Hepatocyte (in vitro differentiated cells): Measurements from ENCODE around the gene NAP1L5. TPM values are rescaled to one million over a fixed set of nuclear protein-coding genes. Genes with fewer than 3 reads are reported as not detected.

ENCODE experiments used
- DNase-seq: peaks from one replicate; pipeline ENCODE4 v3.0.0-alpha.2; 2016; ENCODE audit warnings: low spot score
- H2AFZ ChIP-seq: fragments of 200-600 bp; sonication (generic); 2 replicates; pipeline ENCODE4 v1.6.0; 2016; ENCODE audit warnings: antibody characterized with exemption, mild to moderate bottlenecking
- H3K27ac ChIP-seq: fragments of 200-600 bp; sonication (generic); 2 replicates; pipeline ENCODE4 v1.5.1; 2016; ENCODE audit warnings: mild to moderate bottlenecking
- H3K27me3 ChIP-seq: fragments of 200-600 bp; sonication (generic); 2 replicates; pipeline ENCODE4 v1.6.1; 2016
- H3K36me3 ChIP-seq: fragments of 200-600 bp; sonication (generic); replicated peaks from 2 replicates; pipeline ENCODE4 v1.5.1; 2016; ENCODE audit warnings: low read depth; ENCODE audit not compliant: insufficient read depth
- H3K4me1 ChIP-seq: fragments of 200-600 bp; sonication (generic); 2 replicates; pipeline ENCODE4 v1.5.1; 2016; ENCODE audit warnings: mild to moderate bottlenecking, moderate library complexity; ENCODE audit not compliant: insufficient read depth
- H3K4me2 ChIP-seq: fragments of 200-600 bp; sonication (generic); 2 replicates; pipeline ENCODE4 v1.6.0; 2016
- H3K4me3 ChIP-seq: fragments of 200-600 bp; sonication (generic); 2 replicates; pipeline ENCODE4 v1.5.1; 2016; ENCODE audit warnings: mild to moderate bottlenecking
- H3K79me2 ChIP-seq: fragments of 200-600 bp; sonication (generic); 2 replicates; pipeline ENCODE4 v1.6.0; 2017; ENCODE audit warnings: mild to moderate bottlenecking
- H3K9me2 ChIP-seq: fragments of 200-600 bp; sonication (generic); replicated peaks from 2 replicates; pipeline ENCODE4 v1.6.0; 2017; ENCODE audit warnings: mild to moderate bottlenecking; ENCODE audit not compliant: insufficient read depth
- H3K9me3 ChIP-seq: fragments of 200-600 bp; sonication (generic); 2 replicates; pipeline ENCODE4 v1.5.1; 2016; ENCODE audit warnings: low read depth, mild to moderate bottlenecking
- H4K20me1 ChIP-seq: fragments of 200-600 bp; sonication (generic); 2 replicates; pipeline ENCODE4 v1.6.0; 2016; ENCODE audit warnings: mild to moderate bottlenecking; ENCODE audit not compliant: insufficient read depth, poor library complexity, severe bottlenecking
- EZH2 ChIP-seq: fragments of 200-600 bp; sonication (generic); IDR thresholded peaks from 2 replicates; pipeline ENCODE4 v1.6.1; 2016; ENCODE audit warnings: antibody characterized with exemption, mild to moderate bottlenecking, borderline replicate concordance
- EZH2phosphoT487 ChIP-seq: fragments of 200-600 bp; sonication (generic); IDR thresholded peaks from one replicate; pipeline ENCODE4 v1.6.1; 2018; ENCODE audit warnings: antibody characterized with exemption, mild to moderate bottlenecking, low read depth, moderate library complexity; ENCODE audit not compliant: unreplicated experiment, severe bottlenecking
- WGBS: methylation state at CpG from one replicate; pipeline ENCODE4 v1.1.6; 2016; ENCODE audit warnings: low lambda C conversion rate; ENCODE audit errors: missing lambda C conversion rate; 5-methylcytosine and 5-hydroxymethylcytosine counted together
- polyA plus RNA-seq: library from polyadenylated mRNA; unstranded; fragments of >200 nt; fragmentation: Nextera tagmentation; extraction: Ambion mirVana; gene quantifications from 2 replicates; pipeline ENCODE4 v1.2.1, GENCODE V29; 2016
- total RNA-seq: library from RNA; depleted of rRNA; stranded (reverse); fragments of >200 nt; gene quantifications from 2 replicates; pipeline ENCODE4 v1.2.3, GENCODE V29; 2014
- TF ChIP-seq, protein P1 (sequence below): fragments of 200-600 bp; sonication (generic); IDR thresholded peaks from 2 replicates; pipeline ENCODE4 v1.5.1; 2016; ENCODE audit warnings: antibody characterized with exemption, mild to moderate bottlenecking; ENCODE audit not compliant: poor library complexity

Gene NAP1L5
- total and polyA plus RNA-seq, 2 experiments from 2014 or later: 7.4 to 8.0 TPM

DNA sequence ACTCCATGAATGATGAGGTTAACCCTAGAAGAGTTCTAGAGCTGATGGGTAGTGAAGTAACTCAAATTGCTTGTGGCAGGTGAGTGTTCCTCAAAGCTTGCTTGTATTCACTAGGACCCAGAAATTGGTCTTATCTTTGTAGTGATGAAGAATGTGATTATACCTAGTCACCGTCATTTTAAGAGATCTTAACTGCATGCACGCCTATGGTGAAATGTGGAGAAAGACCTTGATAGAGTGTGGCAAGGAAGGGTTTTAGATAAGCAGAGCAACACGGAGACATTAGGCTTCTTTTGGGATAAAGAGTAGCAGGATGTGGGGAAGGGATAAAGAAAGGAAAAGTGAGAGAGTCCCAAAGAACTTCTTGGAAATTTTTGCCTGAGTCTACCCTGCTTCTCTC is 42.4 kb downstream of the NAP1L5 start:
- Histone ChIP-seq H3K4me2 (no peak overlapping the region), H3K9me2 (no peaks in the 10 kb centered on the region), H4K20me1 (no peaks in the 10 kb centered on the region), H3K4me3 (no peak overlapping the region), H2AFZ (no peak overlapping the region), H3K4me1 (peaks cover 2% of the 10 kb centered on the region), H3K27ac (no peak overlapping the region), H3K27me3 (no peaks in the 10 kb centered on the region), H3K79me2 (no peaks in the 10 kb centered on the region), H3K36me3 (no peaks in the 10 kb centered on the region), H3K9me3 (no peaks in the 10 kb centered on the region)
- no peak for TF ChIP-seq EZH2
- 74% methylated on average over 3 of the region's 3 CpGs for WGBS
- no peak for DNase-seq

DNA sequence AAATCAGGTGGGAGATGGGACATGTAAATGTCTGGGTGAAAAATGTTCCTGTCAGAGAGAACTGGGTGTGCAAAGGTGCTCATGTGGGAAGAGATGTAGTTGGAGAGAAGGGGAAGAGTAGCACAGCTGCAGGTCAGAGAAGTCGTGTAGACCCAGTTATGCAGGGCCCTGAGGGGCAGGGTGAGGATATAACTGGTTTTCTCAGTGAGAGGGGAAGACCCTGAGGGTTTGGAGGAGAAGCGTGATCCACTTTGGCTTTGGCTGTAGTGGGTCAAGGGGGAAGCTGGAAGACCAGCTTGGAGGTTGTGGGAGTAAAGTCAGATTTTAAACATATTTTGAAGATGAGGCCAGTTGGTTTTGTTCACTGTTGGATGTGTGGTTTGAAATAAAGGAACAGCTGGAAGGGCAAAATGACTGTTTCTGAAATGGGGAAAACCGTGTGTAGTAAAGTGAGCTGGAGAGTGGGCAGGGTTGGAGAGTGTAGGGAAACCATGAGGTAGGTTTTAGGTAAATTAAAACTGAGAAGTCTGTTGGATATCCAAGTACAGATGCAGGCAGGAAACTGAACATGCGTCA is 44.2 kb downstream of the NAP1L5 start:
- DNase-seq: no peak
- H3K4me3 ChIP-seq: no peak overlapping the region
- no peaks in the 10 kb centered on the region for H4K20me1 ChIP-seq
- no peak overlapping the region for H3K4me2 ChIP-seq
- no peak overlapping the region for H2AFZ ChIP-seq
- H3K9me2 ChIP-seq: no peaks in the 10 kb centered on the region
- H3K27ac ChIP-seq: no peak overlapping the region
- no peaks in the 10 kb centered on the region for H3K36me3 ChIP-seq
- H3K79me2 ChIP-seq: no peaks in the 10 kb centered on the region
- H3K9me3 ChIP-seq: no peaks in the 10 kb centered on the region
- H3K4me1 ChIP-seq: no peaks in the 10 kb centered on the region
- WGBS: 88% methylated on average over 4 of the region's 4 CpGs
- no peaks in the 10 kb centered on the region for H3K27me3 ChIP-seq
- TF ChIP-seq, protein P1, sequence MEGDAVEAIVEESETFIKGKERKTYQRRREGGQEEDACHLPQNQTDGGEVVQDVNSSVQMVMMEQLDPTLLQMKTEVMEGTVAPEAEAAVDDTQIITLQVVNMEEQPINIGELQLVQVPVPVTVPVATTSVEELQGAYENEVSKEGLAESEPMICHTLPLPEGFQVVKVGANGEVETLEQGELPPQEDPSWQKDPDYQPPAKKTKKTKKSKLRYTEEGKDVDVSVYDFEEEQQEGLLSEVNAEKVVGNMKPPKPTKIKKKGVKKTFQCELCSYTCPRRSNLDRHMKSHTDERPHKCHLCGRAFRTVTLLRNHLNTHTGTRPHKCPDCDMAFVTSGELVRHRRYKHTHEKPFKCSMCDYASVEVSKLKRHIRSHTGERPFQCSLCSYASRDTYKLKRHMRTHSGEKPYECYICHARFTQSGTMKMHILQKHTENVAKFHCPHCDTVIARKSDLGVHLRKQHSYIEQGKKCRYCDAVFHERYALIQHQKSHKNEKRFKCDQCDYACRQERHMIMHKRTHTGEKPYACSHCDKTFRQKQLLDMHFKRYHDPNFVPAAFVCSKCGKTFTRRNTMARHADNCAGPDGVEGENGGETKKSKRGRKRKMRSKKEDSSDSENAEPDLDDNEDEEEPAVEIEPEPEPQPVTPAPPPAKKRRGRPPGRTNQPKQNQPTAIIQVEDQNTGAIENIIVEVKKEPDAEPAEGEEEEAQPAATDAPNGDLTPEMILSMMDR: no peak
- TF ChIP-seq EZH2: no peak
- no peak for TF ChIP-seq EZH2phosphoT487

DNA sequence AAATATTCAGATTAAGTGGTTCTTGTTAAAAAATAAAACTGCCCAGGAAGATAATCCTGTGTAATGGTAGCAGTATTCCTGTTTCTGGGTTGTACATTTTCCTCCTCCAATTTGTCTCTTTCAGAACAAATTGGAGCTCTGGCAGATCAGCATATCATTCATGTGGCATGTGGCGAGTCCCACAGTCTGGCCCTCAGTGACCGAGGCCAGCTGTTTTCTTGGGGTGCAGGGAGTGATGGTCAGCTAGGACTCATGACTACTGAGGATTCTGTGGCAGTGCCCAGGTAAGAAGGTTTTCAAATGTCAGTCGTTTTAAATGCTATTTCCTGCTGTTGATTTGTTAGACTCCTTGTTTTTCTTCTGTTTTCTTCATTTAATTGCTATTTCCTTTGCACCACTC is 47.9 kb downstream of the NAP1L5 start:
- 81% methylated on average over 3 of the region's 3 CpGs for WGBS
- Histone ChIP-seq H3K27ac (no peak overlapping the region), H3K36me3 (no peaks in the 10 kb centered on the region), H3K4me2 (no peak overlapping the region), H3K79me2 (no peaks in the 10 kb centered on the region), H3K9me2 (no peaks in the 10 kb centered on the region), H3K4me1 (no peaks in the 10 kb centered on the region), H4K20me1 (no peaks in the 10 kb centered on the region), H3K9me3 (no peaks in the 10 kb centered on the region), H2AFZ (no peak overlapping the region), H3K4me3 (no peak overlapping the region), H3K27me3 (no peaks in the 10 kb centered on the region)
- no peak for DNase-seq
- TF ChIP-seq EZH2: no peak
- TF ChIP-seq, protein P1: no peak
- TF ChIP-seq EZH2phosphoT487: no peak

DNA sequence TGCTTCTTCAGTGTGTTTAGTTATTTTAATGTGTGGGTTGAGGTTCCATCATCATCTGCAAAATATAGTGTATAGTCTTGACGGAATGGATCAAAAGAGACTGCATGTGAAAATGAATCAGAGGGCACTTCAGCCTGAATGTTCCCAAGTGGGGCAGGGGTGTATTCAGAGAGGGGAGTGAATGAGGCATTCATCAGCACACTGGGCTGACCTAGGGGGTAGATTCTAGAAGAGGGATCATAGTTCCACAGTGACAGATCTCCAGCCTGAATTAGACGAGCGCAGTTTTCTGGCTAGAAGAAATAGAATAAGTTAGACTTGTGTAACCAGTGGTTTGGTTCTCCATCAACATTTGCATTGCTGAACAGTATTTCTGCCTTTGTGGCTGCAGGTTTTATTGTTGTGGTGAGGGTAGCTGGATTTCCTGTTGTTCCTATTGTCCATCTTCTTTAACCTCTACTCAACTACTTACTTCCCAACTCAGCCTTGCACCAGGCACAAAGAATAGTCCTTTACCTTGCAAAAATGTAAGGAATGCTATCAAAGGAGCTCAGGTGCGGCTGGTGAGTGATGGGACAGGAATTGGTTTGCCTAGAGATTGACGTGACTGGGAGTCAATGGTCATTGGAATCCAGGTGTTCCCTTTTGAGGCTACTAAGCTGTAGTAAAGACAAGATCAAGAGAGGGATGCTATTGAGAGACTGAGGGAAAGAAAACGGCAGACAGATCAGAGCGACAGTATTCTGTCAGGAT is 50.9 kb downstream of the NAP1L5 start:
- Histone ChIP-seq H3K4me2 (no peak overlapping the region), H3K79me2 (no peaks in the 10 kb centered on the region), H3K4me3 (no peak overlapping the region), H3K9me2 (no peaks in the 10 kb centered on the region), H3K27me3 (no peaks in the 10 kb centered on the region), H2AFZ (no peak overlapping the region), H3K9me3 (no peaks in the 10 kb centered on the region), H3K36me3 (no peaks in the 10 kb centered on the region), H3K27ac (no peak overlapping the region), H4K20me1 (no peaks in the 10 kb centered on the region), H3K4me1 (no peaks in the 10 kb centered on the region)
- WGBS: 84% methylated on average over 7 of the region's 7 CpGs
- DNase-seq: no peak
- no peak for TF ChIP-seq EZH2phosphoT487
- no peak for TF ChIP-seq EZH2
- TF ChIP-seq, protein P1: no peak
